Endothelial cell (in vitro differentiated cells): ENCODE data around the gene OR51T1. TPM values are rescaled to one million over a fixed set of nuclear protein-coding genes. Genes with fewer than 3 reads are reported as not detected.

Experiments used
- DNase-seq: peaks from one replicate; pipeline ENCODE4 v3.0.0; 2021; ENCODE audit warnings: low spot score
- H3K27ac Mint-ChIP-seq: one replicate; pipeline ENCODE4 v1.8.0; 2021; ENCODE audit warnings: mixed read lengths, inconsistent platforms; ENCODE audit not compliant: unreplicated experiment
- H3K27me3 Mint-ChIP-seq: one replicate; pipeline ENCODE4 v1.8.0; 2021; ENCODE audit warnings: mild to moderate bottlenecking, moderate library complexity, mixed read lengths, inconsistent platforms; ENCODE audit not compliant: unreplicated experiment
- H3K36me3 Mint-ChIP-seq: one replicate; pipeline ENCODE4 v1.8.0; 2021; ENCODE audit warnings: mild to moderate bottlenecking, low read depth, mixed read lengths, inconsistent platforms; ENCODE audit not compliant: unreplicated experiment
- H3K4me1 Mint-ChIP-seq: one replicate; pipeline ENCODE4 v1.8.0; 2021; ENCODE audit warnings: mild to moderate bottlenecking, mixed read lengths, inconsistent platforms; ENCODE audit not compliant: unreplicated experiment
- H3K4me3 Mint-ChIP-seq: one replicate; pipeline ENCODE4 v1.8.0; 2021; ENCODE audit warnings: mild to moderate bottlenecking, mixed read lengths, inconsistent platforms; ENCODE audit not compliant: unreplicated experiment
- H3K9me3 Mint-ChIP-seq: one replicate; pipeline ENCODE4 v1.8.0; 2021; ENCODE audit warnings: mixed read lengths, inconsistent platforms; ENCODE audit not compliant: unreplicated experiment
- CTCF ChIP-seq: fragments of 200-600 bp; sonication (generic); IDR thresholded peaks from one replicate; pipeline ENCODE4 v1.5.0; 2021; ENCODE audit warnings: antibody characterized with exemption; ENCODE audit not compliant: unreplicated experiment
- total RNA-seq: library from RNA; stranded (reverse); fragmentation: NEBNext Ultra II Directional; extraction: Animal tissue kit (Norgen Biotek cat#: 25700); gene quantifications from one replicate; pipeline ENCODE4 v1.2.1, GENCODE V29; 2021; ENCODE audit not compliant: unreplicated experiment

OR51T1 gene
- total RNA-seq, 1 donor from 2014 or later = not detected

GRCh38 chr11:4924239-4924638 lies 42.5 kb downstream of the OR51T1 start, which contains the start of gene OR51G1:
TSS of gene OR51G1 (minus strand) at chr11:4924339. CDS start at chr11:4924339, 0 bp downstream.
- no peak for TF ChIP-seq CTCF
- Mint-ChIP-seq H3K4me3 (no peak within 1 kb of the TSS), H3K27ac (no peak within 1 kb of the TSS), H3K27me3 (no peaks in the 10 kb centered on the region), H3K4me1 (no peaks in the 10 kb centered on the region), H3K9me3 (no peaks in the 10 kb centered on the region), H3K36me3 (no peaks in the 10 kb centered on the region)
- DNase-seq = no peak

GRCh38 chr11:4926608-4927007 lies 44.9 kb downstream of the OR51T1 start:
- no peaks in the 10 kb centered on the region for H3K36me3 Mint-ChIP-seq
- no peaks in the 10 kb centered on the region for H3K4me1 Mint-ChIP-seq
- TF ChIP-seq CTCF = no peak
- no peak overlapping the region for H3K27ac Mint-ChIP-seq
- H3K27me3 Mint-ChIP-seq = no peaks in the 10 kb centered on the region
- no peak for DNase-seq
- no peak overlapping the region for H3K4me3 Mint-ChIP-seq
- H3K9me3 Mint-ChIP-seq = no peaks in the 10 kb centered on the region

Other genes starting within 250 kb of the OR51T1 start
- not detected for gene OR51D1, start 244.4 kb upstream of the OR51T1 start, total RNA-seq
- gene OR51E1, start 237.9 kb upstream of the OR51T1 start, total RNA-seq = not detected
- gene OR51E2, start 184.0 kb upstream of the OR51T1 start, total RNA-seq = not detected
- not detected for gene MMP26, start 177.1 kb upstream of the OR51T1 start, total RNA-seq
- gene OR51F1, start 112.0 kb upstream of the OR51T1 start, total RNA-seq = not detected
- not detected for gene OR52R1, start 77.5 kb upstream of the OR51T1 start, total RNA-seq
- gene OR51F2, start 60.6 kb upstream of the OR51T1 start, total RNA-seq = not detected
- not detected for gene OR51S1, start 32.7 kb upstream of the OR51T1 start, total RNA-seq
- not detected for gene OR51A7, start 21.9 kb downstream of the OR51T1 start, total RNA-seq
- gene OR51G2, start 37.5 kb downstream of the OR51T1 start, total RNA-seq = not detected
- gene OR51G1, start 42.4 kb downstream of the OR51T1 start, total RNA-seq = not detected
- gene OR51A4, start 65.7 kb downstream of the OR51T1 start, total RNA-seq = not detected
- gene OR51A2, start 73.8 kb downstream of the OR51T1 start, total RNA-seq = not detected
- not detected for gene OR51L1, start 113.0 kb downstream of the OR51T1 start, total RNA-seq
- not detected for gene OR52J3, start 164.6 kb downstream of the OR51T1 start, total RNA-seq
- gene OR52E2, start 177.7 kb downstream of the OR51T1 start, total RNA-seq = not detected
- gene OR52E1, start 187.7 kb downstream of the OR51T1 start, total RNA-seq = not detected